Mesenchymal stem cell (in vitro differentiated cells and primary cell): Measurements from ENCODE around the gene GPR34.
"Not testable (repeated sequence)": the region's sequence is repeated elsewhere in the genome, so short reads cannot be mapped to it uniquely, and the experiment has no call there.

Experiments used
- DNase-seq: peaks from one replicate; pipeline ENCODE4 v3.0.0-alpha.2; 2013
- H2AFZ ChIP-seq: one replicate; pipeline ENCODE4 v1.6.1; 2013; ENCODE audit warnings: low read depth, mild to moderate bottlenecking, control low read depth, inconsistent platforms, low read length, moderate library complexity
- H2AK5ac ChIP-seq: 2 replicates; pipeline ENCODE4 v1.6.1; 2013; ENCODE audit warnings: low read length, moderate library complexity, mild to moderate bottlenecking, inconsistent platforms; ENCODE audit not compliant: severe bottlenecking
- H2BK120ac ChIP-seq: one replicate; pipeline ENCODE4 v1.6.1; 2013; ENCODE audit warnings: low read depth, mild to moderate bottlenecking, inconsistent platforms, low read length, moderate library complexity
- H2BK12ac ChIP-seq, 2 experiments: one replicate each; pipeline ENCODE4 v1.6.1; 2013; ENCODE audit warnings: inconsistent platforms in 2 of 2, low read length in 2 of 2, mild to moderate bottlenecking in 2 of 2, moderate library complexity in 2 of 2, control low read depth in 1 of 2
- H2BK15ac ChIP-seq: one replicate; pipeline ENCODE4 v1.6.1; 2013; ENCODE audit warnings: mild to moderate bottlenecking, low read depth, inconsistent platforms; ENCODE audit not compliant: poor library complexity, severe bottlenecking
- H2BK5ac ChIP-seq: 2 replicates; pipeline ENCODE4 v1.6.1; 2013; ENCODE audit warnings: low read depth, mild to moderate bottlenecking, low read length, control low read depth, inconsistent platforms; ENCODE audit not compliant: poor library complexity, severe bottlenecking
- H3K14ac ChIP-seq, 2 experiments: one replicate each; pipeline ENCODE4 v1.6.1; 2013; ENCODE audit warnings: inconsistent platforms in 2 of 2, low read length in 2 of 2, control low read depth in 1 of 2, mild to moderate bottlenecking in 1 of 2, moderate library complexity in 1 of 2
- H3K18ac ChIP-seq, 2 experiments: one replicate each; pipeline ENCODE4 v1.6.1; 2013; ENCODE audit warnings: inconsistent platforms in 2 of 2, low read length in 2 of 2, control low read depth in 1 of 2, low read depth in 1 of 2, mild to moderate bottlenecking in 1 of 2
- H3K23ac ChIP-seq, 2 experiments: one replicate each; pipeline ENCODE4 v1.6.1; 2013; ENCODE audit warnings: inconsistent platforms in 2 of 2, low read length in 2 of 2, mild to moderate bottlenecking in 2 of 2, moderate library complexity in 2 of 2, control low read depth in 1 of 2
- H3K27ac ChIP-seq: 2 replicates; pipeline ENCODE4 v1.5.1; 2013; ENCODE audit warnings: mild to moderate bottlenecking, moderate library complexity, low read length, control low read depth, inconsistent platforms; ENCODE audit not compliant: poor library complexity, severe bottlenecking
- H3K27me3 ChIP-seq, 2 experiments: 2 replicates each; pipeline versions ENCODE4 v1.6.1 to v1.7.0; 2013; ENCODE audit warnings: low read length in 2 of 2, mild to moderate bottlenecking in 2 of 2, moderate library complexity in 2 of 2, control low read depth in 1 of 2, inconsistent platforms in 1 of 2; ENCODE audit not compliant: control insufficient read depth in 1 of 2, insufficient read depth in 1 of 2
- H3K36me3 ChIP-seq, 2 experiments: 2 replicates each; pipeline versions ENCODE4 v1.6.1 to v1.7.0; 2013; ENCODE audit warnings: low read length in 2 of 2, control low read depth in 1 of 2, inconsistent platforms in 1 of 2, low read depth in 1 of 2, mild to moderate bottlenecking in 1 of 2; ENCODE audit not compliant: insufficient read depth in 2 of 2, control insufficient read depth in 1 of 2
- H3K4ac ChIP-seq, 2 experiments: one replicate each; pipeline ENCODE4 v1.6.1; 2013; ENCODE audit warnings: inconsistent platforms in 2 of 2, low read length in 2 of 2, mild to moderate bottlenecking in 2 of 2, moderate library complexity in 2 of 2, control low read depth in 1 of 2, low read depth in 1 of 2
- H3K4me1 ChIP-seq: 2 replicates; pipeline ENCODE4 v1.6.1; 2013; ENCODE audit warnings: low read depth, low read length, control low read depth; ENCODE audit not compliant: control insufficient read depth, insufficient read depth
- H3K4me2 ChIP-seq: 2 replicates; pipeline ENCODE4 v1.6.1; 2013; ENCODE audit warnings: low read length, mild to moderate bottlenecking, inconsistent platforms; ENCODE audit not compliant: poor library complexity, severe bottlenecking
- H3K4me3 ChIP-seq, 2 experiments: 2 replicates each; pipeline versions ENCODE4 v1.5.1 to v1.7.0; 2013; ENCODE audit warnings: low read length in 2 of 2, mild to moderate bottlenecking in 2 of 2, control low read depth in 1 of 2, low read depth in 1 of 2; ENCODE audit not compliant: insufficient read depth in 1 of 2
- H3K79me1 ChIP-seq: replicated peaks from 2 replicates; pipeline ENCODE4 v1.6.1; 2013; ENCODE audit warnings: mild to moderate bottlenecking, control low read depth, low read length, inconsistent platforms; ENCODE audit not compliant: poor library complexity, severe bottlenecking
- H3K9ac ChIP-seq: 2 replicates; pipeline ENCODE4 v1.7.0; 2013; ENCODE audit warnings: mild to moderate bottlenecking, low read length, moderate library complexity
- H3K9me3 ChIP-seq: 2 replicates; pipeline ENCODE4 v1.7.0; 2013; ENCODE audit warnings: mild to moderate bottlenecking, low read length; ENCODE audit not compliant: control insufficient read depth
- H4K8ac ChIP-seq: one replicate; pipeline ENCODE4 v1.6.1; 2013; ENCODE audit warnings: inconsistent platforms, mild to moderate bottlenecking, low read length, moderate library complexity
- H4K91ac ChIP-seq: one replicate; pipeline ENCODE4 v1.6.1; 2013; ENCODE audit warnings: mild to moderate bottlenecking, low read length, inconsistent platforms
- WGBS: methylation state at CpG from one replicate; pipeline ENCODE4 v1.1.7; 2013; ENCODE audit warnings: mixed read lengths; 5-methylcytosine and 5-hydroxymethylcytosine counted together

GPR34 gene

DNA sequence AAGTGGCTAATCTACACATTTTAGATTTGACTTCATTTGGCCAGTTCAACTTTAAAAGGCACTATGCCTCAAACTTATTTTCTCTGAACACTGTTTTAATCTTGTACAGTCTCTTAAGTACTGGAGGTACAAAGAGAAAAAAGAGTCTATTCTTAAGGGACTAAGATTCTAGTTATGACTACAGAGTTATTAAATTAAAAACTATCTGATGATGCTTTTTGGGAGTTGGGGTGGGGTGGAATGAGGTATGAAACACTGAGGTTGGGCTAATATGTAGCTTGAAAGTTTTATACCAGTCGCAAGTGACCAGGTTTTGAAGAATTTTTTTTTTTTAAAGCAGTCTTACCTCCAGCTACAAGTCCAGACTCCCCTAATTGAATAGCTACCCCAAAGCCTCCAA, 17.7 kb upstream of the GPR34 start:
- Histone ChIP-seq H2BK12ac (no peak overlapping the region), H2BK15ac (no peak overlapping the region)

DNA sequence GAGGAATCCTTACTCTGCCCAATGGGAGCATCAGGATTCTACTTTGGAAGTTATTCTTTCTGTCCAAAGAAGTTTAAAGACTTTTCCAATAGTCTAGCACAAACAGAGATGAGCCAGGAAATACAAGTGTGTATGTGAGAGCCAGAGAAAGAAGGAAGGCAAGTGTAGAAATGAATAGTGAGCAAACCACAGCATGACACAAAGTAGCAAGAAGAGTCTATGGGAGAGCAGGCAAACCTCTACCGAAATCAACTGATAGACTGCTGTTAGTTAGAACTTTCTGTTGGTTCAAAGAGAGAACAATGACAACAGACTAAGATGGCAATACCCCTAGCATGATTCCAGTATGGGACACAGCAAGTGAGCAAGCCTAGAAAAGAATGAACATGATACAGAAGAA, 16.1 kb upstream of the GPR34 start:
- no peaks in the 10 kb centered on the region for H3K36me3 ChIP-seq
- no peak overlapping the region for H4K8ac ChIP-seq
- no peak overlapping the region for H2BK15ac ChIP-seq
- no peak overlapping the region for H3K4me2 ChIP-seq
- H2BK12ac ChIP-seq: no peak overlapping the region
- no peak overlapping the region for H3K9ac ChIP-seq
- no peak overlapping the region for H3K18ac ChIP-seq
- H2AFZ ChIP-seq: no peak overlapping the region
- H2BK5ac ChIP-seq: no peak overlapping the region
- no peak overlapping the region for H3K4me3 ChIP-seq
- H2BK120ac ChIP-seq: no peak overlapping the region
- H2AK5ac ChIP-seq: no peak overlapping the region
- peaks cover 0 to 11% of the 10 kb centered on the region in 2 experiments for H3K27me3 ChIP-seq
- H3K14ac ChIP-seq: no peak overlapping the region
- 100% methylated on average over 1 of the region's 1 CpG for WGBS
- no peak overlapping the region for H3K27ac ChIP-seq
- H3K9me3 ChIP-seq: no peaks in the 10 kb centered on the region
- H4K91ac ChIP-seq: no peak overlapping the region
- H3K4ac ChIP-seq: no peak overlapping the region
- H3K79me1 ChIP-seq: no peaks in the 10 kb centered on the region
- DNase-seq: no peak
- peaks cover 2% of the 10 kb centered on the region for H3K4me1 ChIP-seq
- no peak overlapping the region for H3K23ac ChIP-seq

More for the DNA sequence above, 17.7 kb upstream of the GPR34 start:
- H3K36me3 ChIP-seq: no peaks in the 10 kb centered on the region
- no peaks in the 10 kb centered on the region for H3K9me3 ChIP-seq
- no peak overlapping the region for H3K14ac ChIP-seq
- H2AFZ ChIP-seq: no peak overlapping the region
- peaks cover 2% of the 10 kb centered on the region for H3K4me1 ChIP-seq
- H2BK5ac ChIP-seq: no peak overlapping the region
- no peak overlapping the region for H4K91ac ChIP-seq
- 100% methylated on average over 1 of the region's 1 CpG for WGBS
- H2AK5ac ChIP-seq: no peak overlapping the region
- no peak overlapping the region for H3K18ac ChIP-seq
- H4K8ac ChIP-seq: no peak overlapping the region
- no peak for DNase-seq
- no peak overlapping the region for H3K27ac ChIP-seq
- no peak overlapping the region for H2BK120ac ChIP-seq
- peaks cover 0 to 8% of the 10 kb centered on the region in 2 experiments for H3K27me3 ChIP-seq
- H3K9ac ChIP-seq: no peak overlapping the region
- no peak overlapping the region for H3K4ac ChIP-seq
- H3K4me3 ChIP-seq: no peak overlapping the region
- H3K23ac ChIP-seq: no peak overlapping the region
- no peak overlapping the region for H3K4me2 ChIP-seq
- peaks cover 3% of the 10 kb centered on the region for H3K79me1 ChIP-seq

GRCh38 chrX:41676361-41676760, 12.4 kb upstream of the GPR34 start:
- H3K79me1 ChIP-seq, H2BK5ac ChIP-seq, H2AK5ac ChIP-seq, H2AFZ ChIP-seq, H3K14ac ChIP-seq, H3K23ac ChIP-seq, H2BK15ac ChIP-seq, H4K8ac ChIP-seq, H3K4me2 ChIP-seq, DNase-seq, H3K4ac ChIP-seq, H3K4me1 ChIP-seq, H3K27ac ChIP-seq, H3K4me3 ChIP-seq, H4K91ac ChIP-seq, H3K9ac ChIP-seq, H3K9me3 ChIP-seq, H2BK12ac ChIP-seq, H3K27me3 ChIP-seq, H3K36me3 ChIP-seq, H3K18ac ChIP-seq, H2BK120ac ChIP-seq: not testable (repeated sequence)
- 97% methylated on average over 15 of the region's 15 CpGs for whole genome bisulfite sequencing

DNA sequence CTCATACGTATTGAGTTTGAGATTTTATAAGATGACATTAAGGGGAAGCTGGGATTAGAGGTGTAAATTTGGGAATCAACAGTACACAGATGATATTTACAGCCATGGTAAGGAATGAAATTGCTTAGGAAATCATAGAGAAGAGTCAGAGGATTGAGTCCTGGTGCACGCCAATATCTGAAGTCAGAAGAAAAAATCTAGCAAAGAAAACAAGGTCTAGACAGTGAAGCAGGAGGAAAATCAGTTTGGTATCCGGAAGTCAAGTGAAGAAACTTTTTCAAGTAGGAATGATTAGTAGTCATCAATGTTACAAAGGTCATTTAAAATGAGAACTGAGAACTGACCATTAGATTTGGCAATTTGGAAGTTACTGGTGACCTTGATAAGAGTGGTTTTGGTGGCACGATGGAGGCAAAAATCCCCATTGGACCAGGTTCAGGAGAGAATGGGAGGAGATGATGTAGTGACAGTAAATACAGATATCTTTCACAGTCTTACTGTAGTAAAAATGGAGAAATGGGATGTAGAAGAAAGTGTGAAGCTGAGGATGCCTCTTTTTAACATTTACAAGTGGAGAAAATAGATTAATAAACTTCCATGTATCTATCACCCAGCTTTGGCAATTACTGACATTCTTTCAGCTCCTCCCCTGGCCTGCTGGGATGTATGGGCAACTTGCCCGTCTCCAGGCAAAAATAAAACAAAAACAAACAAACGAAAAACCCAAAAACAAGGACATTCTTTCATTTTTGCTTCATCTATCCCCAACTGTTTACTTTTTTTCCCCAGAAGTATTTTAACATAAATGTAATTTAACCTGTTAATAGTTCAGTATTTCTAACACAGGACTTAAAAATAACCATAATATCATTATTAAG, 11.4 kb upstream of the GPR34 start:
- no peak for DNase-seq
- Histone ChIP-seq H4K8ac (no peak overlapping the region), H3K14ac (no peak overlapping the region), H3K4ac (no peak overlapping the region), H2BK12ac (no peak overlapping the region), H2BK5ac (no peak overlapping the region), H3K79me1 (no peaks in the 10 kb centered on the region), H2AK5ac (no peak overlapping the region), H3K27me3 (peaks cover 0 to 7% of the 10 kb centered on the region in 2 experiments), H2BK15ac (no peak overlapping the region), H3K36me3 (no peaks in the 10 kb centered on the region), H2AFZ (no peak overlapping the region), H3K4me1 (no peaks in the 10 kb centered on the region), H3K18ac (no peak overlapping the region), H3K27ac (no peak overlapping the region), H2BK120ac (no peak overlapping the region), H4K91ac (no peak overlapping the region), H3K4me2 (no peak overlapping the region), H3K9me3 (no peaks in the 10 kb centered on the region), H3K4me3 (no peak overlapping the region), H3K9ac (no peak overlapping the region), H3K23ac (no peak overlapping the region)
- WGBS: 94% methylated on average over 5 of the region's 6 CpGs
